Measurements from ENCODE around the gene TSNAXIP1. TPM values are rescaled to one million over a fixed set of nuclear protein-coding genes. Genes with fewer than 3 reads are reported as not detected.

TSNAXIP1 gene
- total and polyA plus RNA-seq, 4 experiments from 2014 or later: 0.44 to 0.64 TPM; not detected in 2

GRCh38 chr16:67814567-67814966 lies 7.9 kb downstream of the TSNAXIP1 start:
- intact Hi-C loops (cut with micrococcal nuclease): no loop called here
- H3K4me3 Mint-ChIP-seq: no peak overlapping the region

GRCh38 chr16:67820608-67821259 lies 14.0 kb downstream of the TSNAXIP1 start:
- Mint-ChIP-seq H3K4me1 (peaks cover 0 to 8% (median 5%) of the 10 kb centered on the region in 4 donors), H3K4me3 (no peak overlapping the region), H3K9me3 (no peaks in the 10 kb centered on the region), H3K36me3 (peaks cover 0 to 2% of the 10 kb centered on the region in 2 donors), H3K27me3 (no peaks in the 10 kb centered on the region), H3K27ac (no peak overlapping the region)
- Histone ChIP-seq H3K27me3 (ENCODE audit: insufficient read depth, low read length) (no peaks in the 10 kb centered on the region), H3K9me3 (ENCODE audit: control insufficient read depth in 1 of 2, low read length in 2 of 2) (no peaks in the 10 kb centered on the region), H3K4me1 (ENCODE audit: insufficient read depth, low read length) (no peaks in the 10 kb centered on the region), H3K27ac (ENCODE audit: low read depth, low read length) (no peak overlapping the region), H3K4me3 (ENCODE audit: low read length in 2 of 2) (no peak overlapping the region), H3K36me3 (ENCODE audit: insufficient read depth, low read length) (no peaks in the 10 kb centered on the region)
- intact Hi-C loops (cut with micrococcal nuclease): no loop called here
- ChIA-PET CTCF (ENCODE audit: partially characterized antibody) (interaction anchor here (1.3 to 1.6 kb wide), 2 partner anchors 106 to 454 kb away, joined by 3 to 4 read pairs; no protein-coding TSS in a partner anchor), POLR2A (ENCODE audit: partially characterized antibody) (no interaction called here)
- no peak for DNase-seq

More at GRCh38 chr16:67814567-67814966, 7.9 kb downstream of the TSNAXIP1 start:
- Mint-ChIP-seq H3K4me1 (peaks cover 0 to 8% (median 5%) of the 10 kb centered on the region in 4 donors), H3K27me3 (no peaks in the 10 kb centered on the region), H3K27ac (no peak overlapping the region), H3K36me3 (no peaks in the 10 kb centered on the region), H3K9me3 (no peaks in the 10 kb centered on the region)
- Histone ChIP-seq H3K27ac (ENCODE audit: low read depth, low read length) (no peak overlapping the region), H3K4me1 (ENCODE audit: insufficient read depth, low read length) (no peaks in the 10 kb centered on the region), H3K9me3 (ENCODE audit: control insufficient read depth in 1 of 2, low read length in 2 of 2) (no peaks in the 10 kb centered on the region), H3K36me3 (ENCODE audit: insufficient read depth, low read length) (no peaks in the 10 kb centered on the region), H3K27me3 (ENCODE audit: insufficient read depth, low read length) (no peaks in the 10 kb centered on the region), H3K4me3 (ENCODE audit: low read length in 2 of 2) (no peak overlapping the region)
- ChIA-PET CTCF (ENCODE audit: partially characterized antibody) (interaction anchor here (1.1 to 3.9 kb wide), 12 partner anchors 7 to 414 kb away, joined by 3 to 56 read pairs (median 11); partner anchors contain the start of genes RANBP10 and TSNAXIP1), POLR2A (ENCODE audit: partially characterized antibody) (no interaction called here)
- DNase-seq: no peak

- intact Hi-C loops (cut with micrococcal nuclease): no loop called here
- no peak for DNase-seq
- Mint-ChIP-seq H3K36me3 (peaks cover 0 to 4% of the 10 kb centered on the region in 2 donors), H3K27me3 (no peaks in the 10 kb centered on the region), H3K4me1 (no peaks in the 10 kb centered on the region), H3K9me3 (no peaks in the 10 kb centered on the region), H3K27ac (no peak overlapping the region), H3K4me3 (no peak overlapping the region)
- no peaks in the 10 kb centered on the region for H3K27me3 ChIP-seq (ENCODE audit: insufficient read depth, low read length)
- H3K9me3 ChIP-seq (ENCODE audit: control insufficient read depth in 1 of 2, low read length in 2 of 2): no peaks in the 10 kb centered on the region
- no peak overlapping the region for H3K27ac ChIP-seq (ENCODE audit: low read depth, low read length)
- CTCF ChIA-PET (ENCODE audit: partially characterized antibody): no interaction called here
- H3K4me1 ChIP-seq (ENCODE audit: insufficient read depth, low read length): no peaks in the 10 kb centered on the region
- H3K36me3 ChIP-seq (ENCODE audit: insufficient read depth, low read length): no peaks in the 10 kb centered on the region
- POLR2A ChIA-PET (ENCODE audit: partially characterized antibody): no interaction called here
- H3K4me3 ChIP-seq (ENCODE audit: low read length in 2 of 2): no peak overlapping the region
Measured at GRCh38 chr16:67822511-67822910, 15.8 kb downstream of the TSNAXIP1 start.

- no peak overlapping the region for H3K4me3 ChIP-seq (ENCODE audit: low read length in 2 of 2)
- no peaks in the 10 kb centered on the region for H3K4me1 ChIP-seq (ENCODE audit: insufficient read depth, low read length)
- peaks cover 12% of the 10 kb centered on the region for H3K36me3 ChIP-seq (ENCODE audit: insufficient read depth, low read length)
- H3K27me3 Mint-ChIP-seq: no peaks in the 10 kb centered on the region
- peaks cover 4 to 28% of the 10 kb centered on the region in 2 donors for H3K36me3 Mint-ChIP-seq
- H3K4me1 Mint-ChIP-seq: no peaks in the 10 kb centered on the region
- peak overlapping the region in 2 of 7 donors; percentile 8 to 22 for H3K27ac Mint-ChIP-seq
- DNase-seq: no peak
- ChIA-PET CTCF (ENCODE audit: partially characterized antibody) (interaction anchor here (1.2 to 4.3 kb wide), 2 partner anchors 9 to 59 kb away, joined by 3 to 25 read pairs; no protein-coding TSS in a partner anchor), POLR2A (ENCODE audit: partially characterized antibody) (no interaction called here)
- no peaks in the 10 kb centered on the region for H3K27me3 ChIP-seq (ENCODE audit: insufficient read depth, low read length)
- intact Hi-C loops (cut with micrococcal nuclease): no loop called here
- no peak overlapping the region for H3K27ac ChIP-seq (ENCODE audit: low read depth, low read length)
- H3K9me3 Mint-ChIP-seq: no peaks in the 10 kb centered on the region
- H3K9me3 ChIP-seq (ENCODE audit: control insufficient read depth in 1 of 2, low read length in 2 of 2): no peaks in the 10 kb centered on the region
- H3K4me3 Mint-ChIP-seq: no peak overlapping the region
Measured at GRCh38 chr16:67825119-67825518, 18.4 kb downstream of the TSNAXIP1 start.

- peaks cover 4 to 35% of the 10 kb centered on the region in 2 donors for H3K36me3 Mint-ChIP-seq
- H3K36me3 ChIP-seq (ENCODE audit: insufficient read depth, low read length): peaks cover 19% of the 10 kb centered on the region
Measured at GRCh38 chr16:67825906-67826305, 19.2 kb downstream of the TSNAXIP1 start.

DNA sequence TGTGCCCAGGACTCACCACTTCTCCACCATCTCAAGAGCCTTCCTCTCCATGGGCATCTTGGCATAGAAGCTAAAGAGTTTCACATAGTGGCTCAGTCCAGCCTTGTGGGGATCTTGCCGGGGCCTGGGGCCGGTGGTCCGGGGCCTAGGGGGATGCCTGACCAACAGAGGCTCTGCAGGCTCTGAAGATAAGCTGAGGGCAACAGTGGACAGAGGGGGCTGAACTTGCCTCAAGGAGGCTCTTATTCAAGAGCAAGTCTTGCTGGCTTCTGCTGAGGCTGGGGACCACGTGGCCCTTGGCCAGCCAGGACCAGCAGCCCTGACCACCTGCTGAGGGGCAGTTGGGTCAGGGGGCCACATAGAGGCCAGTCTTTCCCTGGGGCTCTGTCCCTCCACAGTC lies 22.0 kb downstream of the TSNAXIP1 start:
- intact Hi-C loops (cut with micrococcal nuclease): no loop called here
- no peak overlapping the region for H3K4me3 Mint-ChIP-seq
- H3K4me3 ChIP-seq (ENCODE audit: low read length in 2 of 2): no peak overlapping the region
- H3K4me1 ChIP-seq (ENCODE audit: insufficient read depth, low read length): peaks cover 10% of the 10 kb centered on the region
- H3K9me3 Mint-ChIP-seq: no peaks in the 10 kb centered on the region
- H3K4me1 Mint-ChIP-seq: peaks cover 7 to 16% (median 10%) of the 10 kb centered on the region in 4 donors
- CTCF ChIA-PET (ENCODE audit: partially characterized antibody): interaction anchor here (4.3 kb wide), 1 partner anchor 13 kb away, joined by 25 read pairs; no protein-coding TSS in a partner anchor
- H3K27me3 Mint-ChIP-seq: no peaks in the 10 kb centered on the region
- no peaks in the 10 kb centered on the region for H3K9me3 ChIP-seq (ENCODE audit: control insufficient read depth in 1 of 2, low read length in 2 of 2)
- POLR2A ChIA-PET (ENCODE audit: partially characterized antibody): interaction anchor here (1.6 kb wide), 1 partner anchor 18 kb away, joined by 4 read pairs; no protein-coding TSS in a partner anchor
- peaks cover 4 to 45% of the 10 kb centered on the region in 2 donors for H3K36me3 Mint-ChIP-seq
- DNase-seq: no peak
- no peaks in the 10 kb centered on the region for H3K27me3 ChIP-seq (ENCODE audit: insufficient read depth, low read length)
- no peak overlapping the region for H3K27ac Mint-ChIP-seq
- peaks cover 31% of the 10 kb centered on the region for H3K36me3 ChIP-seq (ENCODE audit: insufficient read depth, low read length)
- H3K27ac ChIP-seq (ENCODE audit: low read depth, low read length): no peak overlapping the region

More at GRCh38 chr16:67825906-67826305, 19.2 kb downstream of the TSNAXIP1 start:
- Mint-ChIP-seq H3K4me3 (no peak overlapping the region), H3K4me1 (no peaks in the 10 kb centered on the region), H3K27me3 (no peaks in the 10 kb centered on the region), H3K27ac (no peak overlapping the region), H3K9me3 (no peaks in the 10 kb centered on the region)
- intact Hi-C loops (cut with micrococcal nuclease): no loop called here
- ChIA-PET CTCF (ENCODE audit: partially characterized antibody) (interaction anchor here (1.2 to 4.3 kb wide), 2 partner anchors 10 to 58 kb away, joined by 3 to 25 read pairs; no protein-coding TSS in a partner anchor), POLR2A (ENCODE audit: partially characterized antibody) (interaction anchor here (1.2 to 1.7 kb wide), 2 partner anchors 10 to 20 kb away, joined by 3 to 4 read pairs; no protein-coding TSS in a partner anchor)
- no peak overlapping the region for H3K27ac ChIP-seq (ENCODE audit: low read depth, low read length)
- H3K4me3 ChIP-seq (ENCODE audit: low read length in 2 of 2): no peak overlapping the region
- no peaks in the 10 kb centered on the region for H3K27me3 ChIP-seq (ENCODE audit: insufficient read depth, low read length)
- no peak for DNase-seq
- no peaks in the 10 kb centered on the region for H3K4me1 ChIP-seq (ENCODE audit: insufficient read depth, low read length)
- H3K9me3 ChIP-seq (ENCODE audit: control insufficient read depth in 1 of 2, low read length in 2 of 2): no peaks in the 10 kb centered on the region

GRCh38 chr16:67833030-67833414 lies 26.3 kb downstream of the TSNAXIP1 start:
- Histone ChIP-seq H3K9me3 (ENCODE audit: control insufficient read depth in 1 of 2, low read length in 2 of 2) (no peaks in the 10 kb centered on the region), H3K4me1 (ENCODE audit: insufficient read depth, low read length) (peaks cover 16% of the 10 kb centered on the region), H3K27ac (ENCODE audit: low read depth, low read length) (peak overlapping the region; percentile 60), H3K4me3 (ENCODE audit: low read length in 2 of 2) (peak overlapping the region; percentile 53 to 74), H3K36me3 (ENCODE audit: insufficient read depth, low read length) (peaks cover 31% of the 10 kb centered on the region), H3K27me3 (ENCODE audit: insufficient read depth, low read length) (no peaks in the 10 kb centered on the region)
- intact Hi-C loops (cut with micrococcal nuclease): loop anchor here (1.0 kb wide), 3 partner anchors 9 to 27 kb away; partner anchors contain the start of genes NUTF2, RANBP10, THAP11 and TSNAXIP1
- H3K4me3 Mint-ChIP-seq: peak overlapping the region; percentile 87 to 95 (median 91)
- DNase-seq: no peak
- ChIA-PET CTCF (ENCODE audit: partially characterized antibody) (interaction anchor here (0.9 to 2.5 kb wide), 6 partner anchors 12 to 312 kb away, joined by 3 to 17 read pairs (median 6); partner anchors contain the start of genes RANBP10 and TSNAXIP1), POLR2A (ENCODE audit: partially characterized antibody) (interaction anchor here (0.5 to 5.6 kb wide), 9 partner anchors 12 to 352 kb away, joined by 4 to 60 read pairs (median 8); partner anchors contain the start of genes ATP6V0D1, CARMIL2, CTCF and NUTF2)
- no peaks in the 10 kb centered on the region for H3K27me3 Mint-ChIP-seq
- H3K4me1 Mint-ChIP-seq: peaks cover 10 to 21% (median 15%) of the 10 kb centered on the region in 4 donors
- H3K36me3 Mint-ChIP-seq: peaks cover 4 to 39% of the 10 kb centered on the region in 2 donors
- H3K27ac Mint-ChIP-seq: peak overlapping the region in 5 of 7 donors; percentile 32 to 84 (median 57)
- H3K9me3 Mint-ChIP-seq: no peaks in the 10 kb centered on the region

All from CD4-positive, alpha-beta memory T cell (primary cell).